GM20431 (cell line): ENCODE results near the gene EPHA1.

Experiments
- in situ Hi-C: fragments of 300-500 bp; cut with MseI, MboI; formaldehyde crosslinking; loops from one replicate; pipeline ENCODE4 v1.15.0; 2020; ENCODE audit warnings: low sequenced_read_pairs; ENCODE audit not compliant: unreplicated experiment

EPHA1 gene

GRCh38 chr7:143434660-143435059 is 26.0 kb upstream of the EPHA1 start:
- in situ Hi-C loops: no loop called here

GRCh38 chr7:143433759-143434158 is 25.1 kb upstream of the EPHA1 start:
- in situ Hi-C loops: no loop called here

- in situ Hi-C loops: no loop called here
Measured at GRCh38 chr7:143431109-143431508, 22.5 kb upstream of the EPHA1 start.

- in situ Hi-C loops: no loop called here
Measured at GRCh38 chr7:143429770-143430698, 21.4 kb upstream of the EPHA1 start.

- in situ Hi-C loops: no loop called here
Measured at GRCh38 chr7:143426479-143427142, 18.0 kb upstream of the EPHA1 start.

- in situ Hi-C loops: loop anchor here (25.0 kb wide), 1 partner anchor 187 kb away; no protein-coding TSS in a partner anchor
Measured at GRCh38 chr7:143424476-143424875, 15.8 kb upstream of the EPHA1 start.

- in situ Hi-C loops: loop anchor here (25.0 kb wide), 1 partner anchor 185 kb away; no protein-coding TSS in a partner anchor
Measured at GRCh38 chr7:143422033-143422432, 13.4 kb upstream of the EPHA1 start.

GRCh38 chr7:143420624-143421023 is 12.0 kb upstream of the EPHA1 start:
- in situ Hi-C loops: loop anchor here (25.0 kb wide), 1 partner anchor 183 kb away; no protein-coding TSS in a partner anchor

- in situ Hi-C loops: loop anchor here (25.0 kb wide), 1 partner anchor 183 kb away; no protein-coding TSS in a partner anchor
Measured at GRCh38 chr7:143419880-143420279, 11.2 kb upstream of the EPHA1 start.

- in situ Hi-C loops: loop anchor here (25.0 kb wide), 1 partner anchor 182 kb away; no protein-coding TSS in a partner anchor
Measured at GRCh38 chr7:143418681-143419458, 10.2 kb upstream of the EPHA1 start.

GRCh38 chr7:143417734-143418383 is 9.2 kb upstream of the EPHA1 start:
- in situ Hi-C loops: loop anchor here (25.0 kb wide), 1 partner anchor 181 kb away; no protein-coding TSS in a partner anchor

GRCh38 chr7:143416565-143417149 is 8.0 kb upstream of the EPHA1 start:
- in situ Hi-C loops: loop anchor here (25.0 kb wide), 1 partner anchor 179 kb away; no protein-coding TSS in a partner anchor

GRCh38 chr7:143415742-143416397 is 7.2 kb upstream of the EPHA1 start:
- in situ Hi-C loops: loop anchor here (25.0 kb wide), 1 partner anchor 179 kb away; no protein-coding TSS in a partner anchor

- in situ Hi-C loops: loop anchor here (25.0 kb wide), 1 partner anchor 178 kb away; no protein-coding TSS in a partner anchor
Measured at GRCh38 chr7:143415209-143415608, 6.6 kb upstream of the EPHA1 start.

GRCh38 chr7:143413123-143413522 is 4.5 kb upstream of the EPHA1 start:
- in situ Hi-C loops: loop anchor here (25.0 kb wide), 1 partner anchor 176 kb away; no protein-coding TSS in a partner anchor

GRCh38 chr7:143411976-143412708 is 3.5 kb upstream of the EPHA1 start:
- in situ Hi-C loops: loop anchor here (25.0 kb wide), 1 partner anchor 175 kb away; no protein-coding TSS in a partner anchor

GRCh38 chr7:143410521-143411004 is 1.9 kb upstream of the EPHA1 start:
- in situ Hi-C loops: loop anchor here (25.0 kb wide), 1 partner anchor 173 kb away; no protein-coding TSS in a partner anchor
